GM18870 (cell line): ENCODE data around the gene PINK1.
"Not testable (repeated sequence)": the region's sequence is repeated elsewhere in the genome, so short reads cannot be mapped to it uniquely, and the experiment has no call there.

Experiments used
- ATAC-seq: cut with Tn5 transposase; IDR thresholded peaks from one replicate; pipeline ENCODE4 v1.9.1; 2021; ENCODE audit warnings: moderate library complexity; ENCODE audit not compliant: unreplicated experiment

The PINK1 gene

GRCh38 chr1:20673626-20674025 lies 40.4 kb downstream of the PINK1 start:
- ATAC-seq: not testable (repeated sequence)

- no peak for ATAC-seq
Measured at GRCh38 chr1:20678599-20678998, 45.3 kb downstream of the PINK1 start.

- no peak for ATAC-seq
Measured at GRCh38 chr1:20680269-20680668, 47.0 kb downstream of the PINK1 start.

GRCh38 chr1:20681999-20682398 lies 48.7 kb downstream of the PINK1 start:
- no peak for ATAC-seq

- no peak for ATAC-seq
Measured at GRCh38 chr1:20682571-20683236, 49.4 kb downstream of the PINK1 start.

GRCh38 chr1:20683614-20684013 lies 50.4 kb downstream of the PINK1 start:
- no peak for ATAC-seq

- no peak for ATAC-seq
Measured at GRCh38 chr1:20684050-20684620, 50.9 kb downstream of the PINK1 start.

- ATAC-seq: no peak
Measured at GRCh38 chr1:20684651-20685050, 51.4 kb downstream of the PINK1 start.

GRCh38 chr1:20685099-20685662 lies 51.9 kb downstream of the PINK1 start:
- no peak for ATAC-seq

- ATAC-seq: no peak
Measured at GRCh38 chr1:20685741-20686140, 52.5 kb downstream of the PINK1 start.

- no peak for ATAC-seq
Measured at GRCh38 chr1:20686883-20687725, 53.8 kb downstream of the PINK1 start.

GRCh38 chr1:20689645-20690056 lies 56.4 kb downstream of the PINK1 start:
- ATAC-seq: no peak

- no peak for ATAC-seq
Measured at GRCh38 chr1:20691872-20692271, 58.6 kb downstream of the PINK1 start.

- ATAC-seq: no peak
Measured at GRCh38 chr1:20693623-20694022, 60.4 kb downstream of the PINK1 start.

- ATAC-seq: no peak
Measured at GRCh38 chr1:20695515-20695914, 62.3 kb downstream of the PINK1 start.

GRCh38 chr1:20696397-20697333 lies 63.4 kb downstream of the PINK1 start:
- no peak for ATAC-seq

GRCh38 chr1:20697563-20697962 lies 64.3 kb downstream of the PINK1 start:
- ATAC-seq: no peak

GRCh38 chr1:20698195-20698910 lies 65.1 kb downstream of the PINK1 start:
- ATAC-seq: no peak

- no peak for ATAC-seq
Measured at GRCh38 chr1:20699558-20699957, 66.3 kb downstream of the PINK1 start.

- no peak for ATAC-seq
Measured at GRCh38 chr1:20700636-20701215, 67.5 kb downstream of the PINK1 start.
